Measurements from ENCODE around the gene NR2E1. TPM values are rescaled to one million over a fixed set of nuclear protein-coding genes. Genes with fewer than 3 reads are reported as not detected.

Gene NR2E1
- total RNA-seq, 2 experiments from 2014 or later: not detected

DNA sequence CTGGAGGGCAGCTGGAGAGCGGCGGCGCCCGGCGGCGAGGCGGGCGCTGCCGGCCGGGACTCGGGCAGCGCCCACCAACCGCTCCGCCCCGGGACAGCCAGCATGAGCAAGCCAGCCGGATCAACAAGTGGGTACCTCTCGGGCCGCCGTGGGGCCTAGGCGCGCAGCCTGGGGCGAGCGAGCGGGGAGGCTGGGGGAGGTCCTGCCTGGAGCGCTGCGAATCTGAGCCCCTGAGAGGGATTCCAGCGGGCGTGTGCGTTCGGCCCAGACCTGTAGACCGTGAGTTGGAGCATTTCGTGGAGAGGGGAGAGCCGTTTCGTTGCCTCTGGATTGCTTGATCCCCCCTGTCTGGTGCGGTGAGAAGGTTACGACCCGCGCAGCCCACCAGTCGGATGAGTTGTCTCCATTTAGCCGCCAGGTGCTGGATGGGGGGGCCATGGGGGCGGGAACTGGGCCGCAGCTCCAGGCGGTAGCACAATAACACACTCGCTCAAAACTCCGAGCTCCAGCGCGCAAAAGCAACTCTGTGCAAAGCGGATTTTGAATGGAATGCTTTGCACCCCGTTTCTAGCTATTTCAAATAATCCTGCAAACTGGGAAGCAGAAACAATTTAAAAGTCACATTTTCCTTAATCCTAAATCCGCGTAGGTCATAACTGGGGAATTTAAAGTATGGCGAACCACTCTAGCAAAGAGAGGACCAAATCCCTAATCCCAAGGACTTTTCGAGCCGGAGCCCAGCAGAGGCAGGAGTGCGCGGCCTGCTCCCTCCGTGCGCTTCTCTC is 1.0 kb downstream of the NR2E1 start:
- Histone ChIP-seq H3K27me3 (ENCODE audit: control insufficient read depth in 1 of 2, insufficient read depth in 2 of 2, low read length in 2 of 2) (peaks cover 89 to 100% of the 10 kb centered on the region in 2 experiments), H3K4me1 (ENCODE audit: insufficient read depth, low read length) (peaks cover 61% of the 10 kb centered on the region), H3K9me3 (ENCODE audit: control insufficient read depth in 1 of 2, insufficient read depth in 1 of 2, low read length in 2 of 2) (peaks cover 0 to 62% of the 10 kb centered on the region in 2 experiments), H3K27ac (ENCODE audit: low read depth in 1 of 2, low read length in 2 of 2) (no peak overlapping the region), H3K4me3 (ENCODE audit: low read length) (no peak overlapping the region), H3K36me3 (ENCODE audit: insufficient read depth, low read length) (no peaks in the 10 kb centered on the region)
- ChIA-PET POLR2A (no interaction called here), CTCF (no interaction called here)
- Mint-ChIP-seq H3K4me1 (ENCODE audit: low read depth) (peaks cover 51% of the 10 kb centered on the region), H3K9me3 (no peaks in the 10 kb centered on the region), H3K36me3 (ENCODE audit: low read depth) (no peaks in the 10 kb centered on the region), H3K27ac (no peak overlapping the region), H3K27me3 (peaks cover 94% of the 10 kb centered on the region), H3K4me3 (peak overlapping the region; percentile 60)
- TF ChIP-seq, protein P1, sequence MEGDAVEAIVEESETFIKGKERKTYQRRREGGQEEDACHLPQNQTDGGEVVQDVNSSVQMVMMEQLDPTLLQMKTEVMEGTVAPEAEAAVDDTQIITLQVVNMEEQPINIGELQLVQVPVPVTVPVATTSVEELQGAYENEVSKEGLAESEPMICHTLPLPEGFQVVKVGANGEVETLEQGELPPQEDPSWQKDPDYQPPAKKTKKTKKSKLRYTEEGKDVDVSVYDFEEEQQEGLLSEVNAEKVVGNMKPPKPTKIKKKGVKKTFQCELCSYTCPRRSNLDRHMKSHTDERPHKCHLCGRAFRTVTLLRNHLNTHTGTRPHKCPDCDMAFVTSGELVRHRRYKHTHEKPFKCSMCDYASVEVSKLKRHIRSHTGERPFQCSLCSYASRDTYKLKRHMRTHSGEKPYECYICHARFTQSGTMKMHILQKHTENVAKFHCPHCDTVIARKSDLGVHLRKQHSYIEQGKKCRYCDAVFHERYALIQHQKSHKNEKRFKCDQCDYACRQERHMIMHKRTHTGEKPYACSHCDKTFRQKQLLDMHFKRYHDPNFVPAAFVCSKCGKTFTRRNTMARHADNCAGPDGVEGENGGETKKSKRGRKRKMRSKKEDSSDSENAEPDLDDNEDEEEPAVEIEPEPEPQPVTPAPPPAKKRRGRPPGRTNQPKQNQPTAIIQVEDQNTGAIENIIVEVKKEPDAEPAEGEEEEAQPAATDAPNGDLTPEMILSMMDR (IDR thresholded peaks at IDR 0.05): no peak
- DNase-seq (no peak), ATAC-seq (ENCODE audit: poor library complexity) (no peak)
- intact Hi-C loops (cut with DNase I, micrococcal nuclease): no loop called here

DNA sequence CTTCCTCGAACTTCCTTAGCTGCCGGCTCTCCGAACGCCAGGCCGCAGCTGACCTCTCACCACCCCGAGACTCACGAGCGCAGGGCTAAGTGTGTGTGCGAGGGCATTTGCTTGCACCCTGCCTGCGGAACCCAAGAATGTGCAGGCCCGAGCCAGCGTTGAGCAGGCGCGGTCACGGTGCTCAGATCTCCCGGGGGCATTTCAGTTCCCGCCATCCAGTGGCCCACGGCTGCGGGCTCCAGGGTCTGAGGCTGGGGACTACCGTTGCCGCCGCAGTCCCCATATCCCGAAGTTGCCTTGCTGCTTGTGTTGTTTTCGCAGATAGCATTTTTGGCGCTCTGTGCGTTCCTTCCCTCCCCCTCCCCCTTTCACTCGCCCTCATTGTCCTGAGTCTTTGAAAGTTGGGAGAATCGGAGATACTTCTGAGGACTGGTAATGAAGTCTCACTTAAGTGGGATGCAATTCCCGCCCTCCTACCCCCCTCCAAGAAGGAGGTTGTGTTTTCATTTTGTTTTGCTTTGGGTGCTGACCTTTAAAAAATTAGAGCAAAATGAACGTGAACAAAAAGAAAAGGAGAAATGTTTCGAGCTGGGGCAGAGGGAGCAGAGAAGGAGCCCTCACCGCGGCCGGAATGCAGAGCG is 1.7 kb downstream of the NR2E1 start:
- H3K27ac ChIP-seq (ENCODE audit: low read depth in 1 of 2, low read length in 2 of 2): no peak overlapping the region
- intact Hi-C loops (cut with DNase I, micrococcal nuclease): no loop called here
- no peak for ATAC-seq (ENCODE audit: poor library complexity)
- Mint-ChIP-seq H3K36me3 (ENCODE audit: low read depth) (no peaks in the 10 kb centered on the region), H3K4me3 (peak overlapping the region; percentile 60), H3K4me1 (ENCODE audit: low read depth) (peaks cover 51% of the 10 kb centered on the region), H3K27ac (no peak overlapping the region), H3K9me3 (no peaks in the 10 kb centered on the region), H3K27me3 (peaks cover 94% of the 10 kb centered on the region)
- DNase-seq: no peak
- no peaks in the 10 kb centered on the region for H3K36me3 ChIP-seq (ENCODE audit: insufficient read depth, low read length)
- H3K9me3 ChIP-seq (ENCODE audit: control insufficient read depth in 1 of 2, insufficient read depth in 1 of 2, low read length in 2 of 2): peaks cover 0 to 62% of the 10 kb centered on the region in 2 experiments
- H3K4me3 ChIP-seq (ENCODE audit: low read length): peak overlapping the region; percentile 17
- POLR2A ChIA-PET: no interaction called here
- H3K4me1 ChIP-seq (ENCODE audit: insufficient read depth, low read length): peaks cover 61% of the 10 kb centered on the region
- peaks cover 88 to 100% of the 10 kb centered on the region in 2 experiments for H3K27me3 ChIP-seq (ENCODE audit: control insufficient read depth in 1 of 2, insufficient read depth in 2 of 2, low read length in 2 of 2)
- TF ChIP-seq, protein P1 (IDR thresholded peaks at IDR 0.05): no peak
- CTCF ChIA-PET: interaction anchor here (1.2 kb wide), 1 partner anchor 35 kb away, joined by 3 read pairs; no protein-coding TSS in a partner anchor

DNA sequence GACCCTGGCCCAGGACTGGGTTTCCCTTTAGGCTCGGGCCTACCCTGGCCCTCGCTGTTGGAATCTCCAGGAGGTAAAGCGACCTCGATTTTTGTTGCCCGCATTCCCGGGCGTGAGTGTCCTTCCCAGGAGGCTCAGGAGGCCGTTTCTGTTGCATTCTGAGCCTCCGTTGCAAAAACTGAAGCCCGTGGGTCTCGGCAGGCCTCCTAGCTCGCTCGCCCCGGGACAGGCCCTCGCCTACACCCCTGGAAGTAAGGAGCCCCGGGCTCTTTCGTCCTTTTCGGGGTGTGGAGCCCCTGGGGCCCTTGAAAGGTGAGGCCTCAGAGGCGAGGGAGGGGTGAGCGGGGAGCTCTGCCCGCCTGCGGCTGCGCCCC is 2.3 kb downstream of the NR2E1 start:
- peaks cover 0 to 62% of the 10 kb centered on the region in 2 experiments for H3K9me3 ChIP-seq (ENCODE audit: control insufficient read depth in 1 of 2, insufficient read depth in 1 of 2, low read length in 2 of 2)
- Mint-ChIP-seq H3K4me3 (peak overlapping the region; percentile 60), H3K27ac (no peak overlapping the region), H3K9me3 (no peaks in the 10 kb centered on the region), H3K36me3 (ENCODE audit: low read depth) (no peaks in the 10 kb centered on the region), H3K4me1 (ENCODE audit: low read depth) (peaks cover 51% of the 10 kb centered on the region), H3K27me3 (peaks cover 94% of the 10 kb centered on the region)
- H3K27ac ChIP-seq (ENCODE audit: low read depth in 1 of 2, low read length in 2 of 2): no peak overlapping the region
- TF ChIP-seq, protein P1 (IDR thresholded peaks at IDR 0.05): no peak
- H3K36me3 ChIP-seq (ENCODE audit: insufficient read depth, low read length): no peaks in the 10 kb centered on the region
- ChIA-PET POLR2A (interaction anchor here (1.1 kb wide), 1 partner anchor 10 kb away, joined by 3 read pairs; no protein-coding TSS in a partner anchor), CTCF (interaction anchor here (1.2 kb wide), 1 partner anchor 35 kb away, joined by 3 read pairs; no protein-coding TSS in a partner anchor)
- H3K4me3 ChIP-seq (ENCODE audit: low read length): peak overlapping the region; percentile 17
- ATAC-seq (ENCODE audit: poor library complexity) (no peak), DNase-seq (no peak)
- peaks cover 61% of the 10 kb centered on the region for H3K4me1 ChIP-seq (ENCODE audit: insufficient read depth, low read length)
- intact Hi-C loops (cut with DNase I, micrococcal nuclease): no loop called here
- H3K27me3 ChIP-seq (ENCODE audit: control insufficient read depth in 1 of 2, insufficient read depth in 2 of 2, low read length in 2 of 2): peaks cover 89 to 100% of the 10 kb centered on the region in 2 experiments
